HCT116 (cell line): ENCODE data around the gene TMTC3.

ENCODE experiments used
- ATF3 ChIP-seq: IDR thresholded peaks from 2 replicates; pipeline ENCODE4 v1.6.1; 2012
- CEBPB ChIP-seq: IDR thresholded peaks from 2 replicates; pipeline ENCODE4 v1.6.1; 2012; ENCODE audit warnings: low read depth
- EGR1 ChIP-seq: IDR thresholded peaks from 2 replicates; pipeline ENCODE4 v1.6.1; 2012; ENCODE audit warnings: low read depth
- EZH2 ChIP-seq: fragments of 200-600 bp; sonication (generic); IDR thresholded peaks from 2 replicates; pipeline ENCODE4 v1.6.1; 2017; ENCODE audit warnings: antibody characterized with exemption, mixed run types
- EZH2phosphoT487 ChIP-seq: fragments of 200-600 bp; IDR thresholded peaks from 2 replicates; pipeline ENCODE4 v1.6.1; 2018; ENCODE audit warnings: antibody characterized with exemption, borderline replicate concordance
- POLR2A ChIP-seq: IDR thresholded peaks from 2 replicates; pipeline ENCODE4 v1.7.0; 2011; ENCODE audit warnings: borderline replicate concordance; ENCODE audit not compliant: insufficient read depth, insufficient read length; ENCODE audit errors: extremely low read depth
- POLR2AphosphoS5 ChIP-seq: IDR thresholded peaks from 2 replicates; pipeline ENCODE4 v1.6.1; 2011; ENCODE audit warnings: mild to moderate bottlenecking, low read depth, low read length, moderate library complexity
- RAD21 ChIP-seq: IDR thresholded peaks from 2 replicates; pipeline ENCODE4 v1.6.1; 2012; ENCODE audit warnings: low read depth, mild to moderate bottlenecking
- REST ChIP-seq: IDR thresholded peaks from 2 replicates; pipeline ENCODE4 v1.6.1; 2012; ENCODE audit warnings: low read depth
- ZBTB33 ChIP-seq: IDR thresholded peaks from 2 replicates; pipeline ENCODE4 v1.6.1; 2011; ENCODE audit warnings: mild to moderate bottlenecking, low read length, moderate library complexity; ENCODE audit not compliant: insufficient replicate concordance; ENCODE audit errors: extremely low read depth
- ZNF274 ChIP-seq: fragments of 200-500 bp; sonication (Bioruptor generic); IDR thresholded peaks from 2 replicates; pipeline ENCODE4 v1.6.1; 2014; ENCODE audit warnings: mild to moderate bottlenecking, low read depth, low read length, inconsistent platforms
- TF ChIP-seq, protein P1 (sequence below), 3 experiments: fragments of 200-600 bp in 1 of 3; sonication (generic) in 1 of 3; IDR thresholded peaks in 2 of 3; conservative IDR thresholded peaks in 1 of 3; 2 replicates each; pipeline ENCODE4 v1.5.1; 2012 to 2017; ENCODE audit warnings: low read depth in 2 of 3, low read length in 2 of 3, antibody characterized with exemption in 1 of 3, borderline replicate concordance in 1 of 3, control low read depth in 1 of 3, mild to moderate bottlenecking in 1 of 3, mixed read lengths in 1 of 3, mixed run types in 1 of 3, moderate library complexity in 1 of 3; ENCODE audit not compliant: insufficient read depth in 1 of 3
- TF ChIP-seq, protein P2 (sequence below): IDR thresholded peaks from 2 replicates; pipeline ENCODE4 v1.6.1; 2012

- no peak for TF ChIP-seq EZH2
- TF ChIP-seq, protein P1, sequence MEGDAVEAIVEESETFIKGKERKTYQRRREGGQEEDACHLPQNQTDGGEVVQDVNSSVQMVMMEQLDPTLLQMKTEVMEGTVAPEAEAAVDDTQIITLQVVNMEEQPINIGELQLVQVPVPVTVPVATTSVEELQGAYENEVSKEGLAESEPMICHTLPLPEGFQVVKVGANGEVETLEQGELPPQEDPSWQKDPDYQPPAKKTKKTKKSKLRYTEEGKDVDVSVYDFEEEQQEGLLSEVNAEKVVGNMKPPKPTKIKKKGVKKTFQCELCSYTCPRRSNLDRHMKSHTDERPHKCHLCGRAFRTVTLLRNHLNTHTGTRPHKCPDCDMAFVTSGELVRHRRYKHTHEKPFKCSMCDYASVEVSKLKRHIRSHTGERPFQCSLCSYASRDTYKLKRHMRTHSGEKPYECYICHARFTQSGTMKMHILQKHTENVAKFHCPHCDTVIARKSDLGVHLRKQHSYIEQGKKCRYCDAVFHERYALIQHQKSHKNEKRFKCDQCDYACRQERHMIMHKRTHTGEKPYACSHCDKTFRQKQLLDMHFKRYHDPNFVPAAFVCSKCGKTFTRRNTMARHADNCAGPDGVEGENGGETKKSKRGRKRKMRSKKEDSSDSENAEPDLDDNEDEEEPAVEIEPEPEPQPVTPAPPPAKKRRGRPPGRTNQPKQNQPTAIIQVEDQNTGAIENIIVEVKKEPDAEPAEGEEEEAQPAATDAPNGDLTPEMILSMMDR (IDR thresholded peaks at IDR 0.05 in 2 of 3, conservative IDR thresholded peaks at IDR 0.05 in 1 of 3; ENCODE audit: borderline replicate concordance in 1 of 3, insufficient read depth in 1 of 3, low read depth in 2 of 3, low read length in 2 of 3) = no peak
- TF ChIP-seq RAD21 = no peak
- TF ChIP-seq CEBPB = no peak
- no peak for TF ChIP-seq ATF3
- TF ChIP-seq POLR2A = no peak
- TF ChIP-seq, protein P2, sequence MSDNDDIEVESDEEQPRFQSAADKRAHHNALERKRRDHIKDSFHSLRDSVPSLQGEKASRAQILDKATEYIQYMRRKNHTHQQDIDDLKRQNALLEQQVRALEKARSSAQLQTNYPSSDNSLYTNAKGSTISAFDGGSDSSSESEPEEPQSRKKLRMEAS = no peak
- TF ChIP-seq POLR2AphosphoS5 = no peak
- no peak for TF ChIP-seq ZBTB33
- no peak for TF ChIP-seq EGR1
- no peak for TF ChIP-seq EZH2phosphoT487
- TF ChIP-seq REST = no peak
- no peak for TF ChIP-seq ZNF274
These were observed 30.8 kb downstream of the TMTC3 start for GRCh38 chr12:88172844-88173407.
